ENCODE results near the gene MRPL3.

- no peak for TF ChIP-seq POLR2A (IDR thresholded peaks at IDR 0.05)
- TF ChIP-seq, protein P1, sequence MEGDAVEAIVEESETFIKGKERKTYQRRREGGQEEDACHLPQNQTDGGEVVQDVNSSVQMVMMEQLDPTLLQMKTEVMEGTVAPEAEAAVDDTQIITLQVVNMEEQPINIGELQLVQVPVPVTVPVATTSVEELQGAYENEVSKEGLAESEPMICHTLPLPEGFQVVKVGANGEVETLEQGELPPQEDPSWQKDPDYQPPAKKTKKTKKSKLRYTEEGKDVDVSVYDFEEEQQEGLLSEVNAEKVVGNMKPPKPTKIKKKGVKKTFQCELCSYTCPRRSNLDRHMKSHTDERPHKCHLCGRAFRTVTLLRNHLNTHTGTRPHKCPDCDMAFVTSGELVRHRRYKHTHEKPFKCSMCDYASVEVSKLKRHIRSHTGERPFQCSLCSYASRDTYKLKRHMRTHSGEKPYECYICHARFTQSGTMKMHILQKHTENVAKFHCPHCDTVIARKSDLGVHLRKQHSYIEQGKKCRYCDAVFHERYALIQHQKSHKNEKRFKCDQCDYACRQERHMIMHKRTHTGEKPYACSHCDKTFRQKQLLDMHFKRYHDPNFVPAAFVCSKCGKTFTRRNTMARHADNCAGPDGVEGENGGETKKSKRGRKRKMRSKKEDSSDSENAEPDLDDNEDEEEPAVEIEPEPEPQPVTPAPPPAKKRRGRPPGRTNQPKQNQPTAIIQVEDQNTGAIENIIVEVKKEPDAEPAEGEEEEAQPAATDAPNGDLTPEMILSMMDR (IDR thresholded peaks at IDR 0.05) = no peak
Measured at GRCh38 chr3:131453533-131453932, 49.2 kb downstream of the MRPL3 start.
